Esophagus squamous epithelium (tissue), 4 donors: ENCODE data around the gene GALNT17.

ENCODE experiments used
- POLR2A ChIP-seq, 4 donors: fragments of 450-650 bp; IDR thresholded peaks; one replicate each; pipeline ENCODE4 v1.6.1; 2017; ENCODE audit warnings: antibody characterized with exemption in 4 of 4, mild to moderate bottlenecking in 4 of 4, moderate library complexity in 3 of 4
- TF ChIP-seq, protein P1 (sequence below), 6 experiments: fragments of 450-650 bp in 4 of 6; fragments of 200-600 bp in 2 of 6; sonication (generic) in 2 of 6; IDR thresholded peaks; one replicate each; pipeline ENCODE4 v1.5.1; 2016 to 2019; ENCODE audit warnings: antibody characterized with exemption in 6 of 6, mild to moderate bottlenecking in 4 of 6, moderate library complexity in 4 of 6

DNA sequence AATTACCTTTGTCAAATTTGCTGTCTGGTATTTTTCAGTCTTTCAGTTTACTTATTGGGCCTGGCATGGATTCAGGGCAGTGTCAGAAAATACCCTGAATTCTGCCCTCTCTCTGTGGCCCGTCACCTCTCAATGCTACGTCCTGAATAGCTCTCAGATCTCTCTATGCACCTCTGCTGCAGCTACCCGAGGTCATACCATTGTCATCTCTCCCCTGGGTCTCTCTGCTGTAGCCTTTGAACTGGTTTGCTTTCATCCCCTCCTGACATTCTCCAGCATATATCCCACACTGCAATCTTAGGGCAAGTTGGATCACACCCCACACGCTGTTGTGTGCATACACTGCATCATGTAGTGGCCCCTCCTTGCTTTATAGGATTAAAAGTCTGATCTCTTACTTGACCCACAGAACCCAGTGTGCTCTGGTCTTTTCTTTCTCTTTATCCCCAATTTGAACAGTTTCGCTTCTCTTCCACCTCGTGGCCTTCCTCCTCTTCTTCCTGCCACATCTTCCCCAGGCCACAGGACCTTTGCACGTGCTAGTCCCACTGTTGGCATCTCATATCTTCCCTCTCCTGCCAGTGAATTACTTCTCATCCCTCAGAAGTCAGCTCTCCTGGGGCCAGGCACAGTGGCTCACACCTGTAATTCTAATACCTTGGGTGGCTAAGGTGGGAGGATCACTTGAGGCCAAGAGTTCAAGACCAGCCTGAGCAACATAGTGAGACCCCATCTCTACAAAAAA, 372.9 kb downstream of the GALNT17 start:
- TF ChIP-seq POLR2A (IDR thresholded peaks at IDR 0.05), result no peak
- TF ChIP-seq, protein P1, sequence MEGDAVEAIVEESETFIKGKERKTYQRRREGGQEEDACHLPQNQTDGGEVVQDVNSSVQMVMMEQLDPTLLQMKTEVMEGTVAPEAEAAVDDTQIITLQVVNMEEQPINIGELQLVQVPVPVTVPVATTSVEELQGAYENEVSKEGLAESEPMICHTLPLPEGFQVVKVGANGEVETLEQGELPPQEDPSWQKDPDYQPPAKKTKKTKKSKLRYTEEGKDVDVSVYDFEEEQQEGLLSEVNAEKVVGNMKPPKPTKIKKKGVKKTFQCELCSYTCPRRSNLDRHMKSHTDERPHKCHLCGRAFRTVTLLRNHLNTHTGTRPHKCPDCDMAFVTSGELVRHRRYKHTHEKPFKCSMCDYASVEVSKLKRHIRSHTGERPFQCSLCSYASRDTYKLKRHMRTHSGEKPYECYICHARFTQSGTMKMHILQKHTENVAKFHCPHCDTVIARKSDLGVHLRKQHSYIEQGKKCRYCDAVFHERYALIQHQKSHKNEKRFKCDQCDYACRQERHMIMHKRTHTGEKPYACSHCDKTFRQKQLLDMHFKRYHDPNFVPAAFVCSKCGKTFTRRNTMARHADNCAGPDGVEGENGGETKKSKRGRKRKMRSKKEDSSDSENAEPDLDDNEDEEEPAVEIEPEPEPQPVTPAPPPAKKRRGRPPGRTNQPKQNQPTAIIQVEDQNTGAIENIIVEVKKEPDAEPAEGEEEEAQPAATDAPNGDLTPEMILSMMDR (IDR thresholded peaks at IDR 0.05), result no peak
